Thoracic aorta (tissue), 2 donors: ENCODE results near the gene BTBD16. TPM values are rescaled to one million over a fixed set of nuclear protein-coding genes. Genes with fewer than 3 reads are reported as not detected.
A peak's percentile ranks its signal among the peaks of the same experiment; 100 is the strongest.

Source experiments
- ATAC-seq: fragments of 150-250 bp; one replicate; pipeline ENCODE4 v1.8.0; 2017; ENCODE audit warnings: low read depth; ENCODE audit not compliant: insufficient number of reproducible peaks, low FRiP score
- DNase-seq: peaks from one replicate; pipeline ENCODE4 v3.0.0-alpha.2; 2020; ENCODE audit warnings: low spot score
- H3K27ac ChIP-seq, 2 donors: fragments of 200-600 bp; sonication (generic); 1 replicate in 1 of 2; 2 replicates in 1 of 2; pipeline ENCODE4 v1.5.1; 2016; ENCODE audit warnings: mild to moderate bottlenecking in 2 of 2, moderate library complexity in 2 of 2
- H3K27me3 ChIP-seq: fragments of 200-600 bp; sonication (generic); replicated peaks from 2 replicates; pipeline ENCODE4 v1.6.0; 2016; ENCODE audit warnings: mild to moderate bottlenecking; ENCODE audit not compliant: insufficient read depth
- H3K36me3 ChIP-seq: fragments of 200-600 bp; sonication (generic); one replicate; pipeline ENCODE4 v1.5.1; 2016
- H3K4me1 ChIP-seq, 2 donors: fragments of 200-600 bp; sonication (generic); 1 replicate in 1 of 2; 2 replicates in 1 of 2; pipeline versions ENCODE4 v1.5.1 to v1.6.0; 2016; ENCODE audit warnings: low read depth in 2 of 2, mild to moderate bottlenecking in 1 of 2; ENCODE audit not compliant: control insufficient read depth in 1 of 2
- H3K4me3 ChIP-seq: fragments of 200-600 bp; sonication (generic); 2 replicates; pipeline ENCODE4 v1.5.1; 2016; ENCODE audit warnings: mild to moderate bottlenecking
- H3K9me3 ChIP-seq: fragments of 200-600 bp; sonication (generic); 2 replicates; pipeline ENCODE4 v1.5.1; 2016
- total RNA-seq, 2 donors: library from RNA; depleted of rRNA; stranded (reverse); fragments of >200 nt; gene quantifications; one replicate each; pipeline versions ENCODE4 v1.1.0 to v1.2.3, GENCODE V29; 2016
- TF ChIP-seq, protein P1 (sequence below): fragments of 200-600 bp; sonication (generic); IDR thresholded peaks from one replicate; pipeline ENCODE4 v1.5.1; 2019; ENCODE audit warnings: antibody characterized with exemption

Gene BTBD16
- total RNA-seq, 2 donors from 2014 or later: not detected

DNA sequence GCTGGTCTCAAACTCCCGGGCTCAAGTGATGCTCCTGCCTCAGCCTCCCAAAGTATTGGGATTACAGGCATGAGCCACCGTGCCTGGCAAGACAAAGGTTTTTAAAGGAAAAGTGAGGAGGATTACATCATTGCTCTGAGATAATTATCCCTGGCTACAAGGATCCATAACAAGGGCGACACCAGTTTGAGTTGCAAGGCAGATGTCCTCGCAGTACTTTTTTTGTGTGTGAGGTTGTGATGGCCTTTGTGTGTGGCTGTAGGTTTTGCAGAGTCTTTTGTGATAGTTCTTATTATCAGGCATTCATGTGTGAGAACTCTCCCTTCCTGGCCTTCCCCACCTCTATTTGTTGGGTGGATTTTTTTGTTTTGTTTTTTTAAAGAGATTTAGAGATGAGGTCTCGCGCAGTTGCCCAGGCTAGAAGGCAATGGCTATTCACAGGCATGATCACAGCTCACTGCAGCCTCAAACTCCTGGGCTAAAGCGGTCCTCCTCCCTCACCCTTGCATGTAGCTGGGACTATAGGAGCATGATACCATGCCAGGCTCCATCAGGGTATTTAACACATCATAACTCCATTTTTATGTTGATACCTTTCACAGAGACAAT is 10.0 kb downstream of the BTBD16 start:
- Histone ChIP-seq H3K4me3 (no peak overlapping the region), H3K36me3 (no peaks in the 10 kb centered on the region), H3K27me3 (no peaks in the 10 kb centered on the region), H3K9me3 (no peaks in the 10 kb centered on the region), H3K27ac (peak overlapping the region; percentile 74 to 77), H3K4me1 (peaks cover 3 to 17% of the 10 kb centered on the region in 2 donors)
- TF ChIP-seq, protein P1, sequence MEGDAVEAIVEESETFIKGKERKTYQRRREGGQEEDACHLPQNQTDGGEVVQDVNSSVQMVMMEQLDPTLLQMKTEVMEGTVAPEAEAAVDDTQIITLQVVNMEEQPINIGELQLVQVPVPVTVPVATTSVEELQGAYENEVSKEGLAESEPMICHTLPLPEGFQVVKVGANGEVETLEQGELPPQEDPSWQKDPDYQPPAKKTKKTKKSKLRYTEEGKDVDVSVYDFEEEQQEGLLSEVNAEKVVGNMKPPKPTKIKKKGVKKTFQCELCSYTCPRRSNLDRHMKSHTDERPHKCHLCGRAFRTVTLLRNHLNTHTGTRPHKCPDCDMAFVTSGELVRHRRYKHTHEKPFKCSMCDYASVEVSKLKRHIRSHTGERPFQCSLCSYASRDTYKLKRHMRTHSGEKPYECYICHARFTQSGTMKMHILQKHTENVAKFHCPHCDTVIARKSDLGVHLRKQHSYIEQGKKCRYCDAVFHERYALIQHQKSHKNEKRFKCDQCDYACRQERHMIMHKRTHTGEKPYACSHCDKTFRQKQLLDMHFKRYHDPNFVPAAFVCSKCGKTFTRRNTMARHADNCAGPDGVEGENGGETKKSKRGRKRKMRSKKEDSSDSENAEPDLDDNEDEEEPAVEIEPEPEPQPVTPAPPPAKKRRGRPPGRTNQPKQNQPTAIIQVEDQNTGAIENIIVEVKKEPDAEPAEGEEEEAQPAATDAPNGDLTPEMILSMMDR: no peak
- ATAC-seq (no peak), DNase-seq (no peak)

DNA sequence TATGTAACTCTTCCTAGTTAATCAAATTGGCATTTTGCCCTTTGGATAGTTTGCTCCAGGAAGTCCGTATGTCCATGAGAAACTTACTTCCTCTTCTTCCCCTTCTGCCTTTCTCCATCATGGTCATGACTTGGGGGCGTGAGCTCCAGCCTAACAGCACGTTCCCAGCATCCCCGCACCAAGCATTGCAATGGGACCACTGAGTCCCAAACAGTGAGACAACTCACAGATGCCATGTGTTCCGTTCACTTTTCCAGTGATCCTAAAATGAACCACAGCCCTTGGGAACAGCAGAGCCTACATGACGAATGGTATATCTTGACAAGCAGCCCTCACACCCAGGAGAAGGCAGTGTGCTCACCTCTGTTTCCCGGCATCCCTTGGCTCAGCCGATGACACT is 10.7 kb downstream of the BTBD16 start:
- H3K27me3 ChIP-seq: no peaks in the 10 kb centered on the region
- H3K4me1 ChIP-seq: peaks cover 3 to 21% of the 10 kb centered on the region in 2 donors
- TF ChIP-seq, protein P1: no peak
- H3K27ac ChIP-seq: peak overlapping the region; percentile 74 to 77
- no peaks in the 10 kb centered on the region for H3K9me3 ChIP-seq
- DNase-seq: no peak
- no peak overlapping the region for H3K4me3 ChIP-seq
- no peak for ATAC-seq
- no peaks in the 10 kb centered on the region for H3K36me3 ChIP-seq

DNA sequence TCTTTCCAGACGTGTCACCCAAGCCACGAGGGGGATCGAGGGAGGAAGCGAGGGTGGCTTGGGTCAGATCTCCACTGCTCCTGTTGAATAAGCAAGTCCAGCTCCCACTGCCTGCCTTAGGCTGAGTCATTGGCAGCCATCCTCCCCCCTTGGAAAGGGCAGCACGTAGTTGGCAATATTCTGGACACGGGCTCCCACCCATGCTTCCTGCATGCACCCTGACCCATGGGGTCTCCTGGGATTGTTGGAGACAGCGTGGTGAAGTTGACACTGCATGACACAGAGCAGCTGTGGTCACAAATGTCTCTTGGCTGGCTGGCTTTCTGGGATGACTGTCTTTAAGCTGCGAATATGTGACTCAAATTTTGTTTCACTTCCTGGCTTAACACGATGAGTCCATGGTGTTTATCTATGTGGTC is 11.2 kb downstream of the BTBD16 start:
- Histone ChIP-seq H3K9me3 (no peaks in the 10 kb centered on the region), H3K27ac (peak overlapping the region; percentile 74 to 77), H3K4me1 (peaks cover 5 to 26% of the 10 kb centered on the region in 2 donors), H3K36me3 (no peaks in the 10 kb centered on the region), H3K4me3 (peak overlapping the region; percentile 7), H3K27me3 (no peaks in the 10 kb centered on the region)
- TF ChIP-seq, protein P1: no peak
- ATAC-seq (peak; percentile 50), DNase-seq (peak; percentile 41)

DNA sequence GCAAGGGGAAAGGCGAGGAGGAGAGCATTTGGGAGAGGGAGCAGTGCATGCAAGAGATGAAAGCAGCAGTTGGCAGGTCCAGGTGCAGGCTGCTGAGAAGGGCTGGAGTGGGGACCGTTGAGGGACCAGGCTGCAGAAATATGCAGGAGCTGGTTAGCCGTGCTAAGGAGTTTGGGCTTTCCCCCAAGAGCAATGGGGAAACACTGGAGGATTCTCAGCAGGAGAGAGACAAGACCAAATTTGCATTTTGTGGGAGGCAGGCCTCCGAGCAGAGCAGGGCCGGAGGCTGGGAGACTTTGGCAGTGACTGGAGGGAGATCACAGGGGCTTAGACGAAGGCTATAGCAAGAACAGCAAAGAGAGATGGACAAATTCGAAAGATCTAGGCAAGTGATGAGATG is 11.8 kb downstream of the BTBD16 start:
- Histone ChIP-seq H3K27me3 (no peaks in the 10 kb centered on the region), H3K27ac (peak overlapping the region; percentile 74 to 77), H3K4me3 (no peak overlapping the region), H3K9me3 (no peaks in the 10 kb centered on the region), H3K4me1 (peaks cover 11 to 33% of the 10 kb centered on the region in 2 donors), H3K36me3 (no peaks in the 10 kb centered on the region)
- TF ChIP-seq, protein P1: no peak
- no peak for DNase-seq
- no peak for ATAC-seq

DNA sequence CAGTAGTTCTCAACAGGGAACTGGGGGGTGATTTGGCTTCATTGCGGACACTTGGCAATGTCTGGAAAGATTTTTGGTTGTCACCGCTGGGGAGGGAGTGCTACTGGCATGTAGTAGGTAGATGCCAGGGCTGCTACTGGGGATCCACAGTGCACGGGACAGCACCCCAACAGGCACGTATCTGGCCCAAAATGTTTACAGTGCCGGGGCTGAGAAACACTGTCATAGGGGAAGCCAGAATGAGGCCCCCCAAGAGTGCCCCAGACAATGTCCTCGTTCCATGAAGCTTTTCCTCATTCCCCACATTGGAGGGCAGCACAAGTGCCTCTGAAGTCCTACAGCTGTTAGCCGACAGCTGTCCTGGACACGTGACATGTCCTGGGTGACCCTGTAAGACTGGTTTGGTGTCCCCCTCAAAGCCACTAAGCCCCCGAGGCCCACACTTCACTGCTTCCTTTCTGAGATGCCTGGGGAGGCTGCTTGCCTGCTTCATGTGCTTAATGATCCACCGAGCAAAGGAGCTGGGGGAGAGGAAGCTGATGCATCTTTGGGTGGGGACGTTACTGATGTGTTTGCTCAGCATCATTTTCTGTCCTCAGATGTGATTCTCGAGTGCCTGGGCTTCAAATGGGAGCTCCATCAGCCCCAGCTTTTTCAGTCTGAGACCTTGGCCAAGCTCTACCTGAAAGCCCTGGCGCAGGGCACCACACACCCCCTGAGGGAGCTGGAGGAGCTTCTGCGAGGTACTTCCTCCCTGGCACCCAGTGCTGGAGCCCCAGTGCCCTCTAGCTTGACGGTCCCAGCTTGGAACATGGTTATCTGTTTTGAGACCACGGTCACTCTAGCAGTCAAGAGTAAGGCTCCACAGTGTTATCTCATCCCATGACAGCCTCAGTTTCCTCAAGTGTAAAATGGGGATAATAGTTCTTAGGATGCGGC is 14.7 kb downstream of the BTBD16 start:
- DNase-seq (no peak), ATAC-seq (no peak)
- H3K36me3 ChIP-seq: no peaks in the 10 kb centered on the region
- peaks cover 15 to 42% of the 10 kb centered on the region in 2 donors for H3K4me1 ChIP-seq
- no peaks in the 10 kb centered on the region for H3K27me3 ChIP-seq
- TF ChIP-seq, protein P1: no peak
- H3K27ac ChIP-seq: peak overlapping the region; percentile 74 to 82
- no peaks in the 10 kb centered on the region for H3K9me3 ChIP-seq
- H3K4me3 ChIP-seq: no peak overlapping the region
